HG03342 (cell line): ENCODE measurements around the gene LRFN2.

Experiments
- ATAC-seq: cut with Tn5 transposase; IDR thresholded peaks from one replicate; pipeline ENCODE4 v1.9.1; 2021; ENCODE audit warnings: mild to moderate bottlenecking, moderate library complexity; ENCODE audit not compliant: unreplicated experiment

Gene LRFN2

GRCh38 chr6:40520678-40521077, 66.5 kb downstream of the LRFN2 start:
- ATAC-seq = no peak

GRCh38 chr6:40520084-40520483, 67.1 kb downstream of the LRFN2 start:
- ATAC-seq = no peak

- ATAC-seq = no peak
These were observed 69.5 kb downstream of the LRFN2 start for GRCh38 chr6:40517654-40518053.

- no peak for ATAC-seq
These were observed 70.7 kb downstream of the LRFN2 start for GRCh38 chr6:40516429-40516828.

GRCh38 chr6:40512340-40512739, 74.8 kb downstream of the LRFN2 start:
- ATAC-seq = no peak

- ATAC-seq = no peak
These were observed 75.3 kb downstream of the LRFN2 start for GRCh38 chr6:40511884-40512283.

GRCh38 chr6:40510442-40510841, 76.7 kb downstream of the LRFN2 start:
- ATAC-seq = no peak

GRCh38 chr6:40509716-40510260, 77.4 kb downstream of the LRFN2 start:
- ATAC-seq = no peak

- ATAC-seq = no peak
These were observed 78.1 kb downstream of the LRFN2 start for GRCh38 chr6:40509086-40509485.

GRCh38 chr6:40506954-40507353, 80.2 kb downstream of the LRFN2 start:
- no peak for ATAC-seq

GRCh38 chr6:40505191-40505810, 81.9 kb downstream of the LRFN2 start:
- no peak for ATAC-seq

GRCh38 chr6:40504274-40504673, 82.9 kb downstream of the LRFN2 start:
- ATAC-seq = no peak

- ATAC-seq = no peak
These were observed 86.9 kb downstream of the LRFN2 start for GRCh38 chr6:40500227-40500626.

GRCh38 chr6:40499215-40499614, 87.9 kb downstream of the LRFN2 start:
- no peak for ATAC-seq

- no peak for ATAC-seq
These were observed 89.0 kb downstream of the LRFN2 start for GRCh38 chr6:40498148-40498547.

- no peak for ATAC-seq
These were observed 95.0 kb downstream of the LRFN2 start for GRCh38 chr6:40492187-40492586.

- ATAC-seq = no peak
These were observed 96.7 kb downstream of the LRFN2 start for GRCh38 chr6:40490508-40490907.

- ATAC-seq = no peak
These were observed 97.4 kb downstream of the LRFN2 start for GRCh38 chr6:40489798-40490197.

GRCh38 chr6:40486576-40486975, 100.6 kb downstream of the LRFN2 start:
- ATAC-seq = no peak

- ATAC-seq = no peak
These were observed 101.4 kb downstream of the LRFN2 start for GRCh38 chr6:40485795-40486194.

GRCh38 chr6:40485300-40485699, 101.9 kb downstream of the LRFN2 start:
- ATAC-seq = no peak

- ATAC-seq = no peak
These were observed 103.1 kb downstream of the LRFN2 start for GRCh38 chr6:40484066-40484465.

- ATAC-seq = no peak
These were observed 104.6 kb downstream of the LRFN2 start for GRCh38 chr6:40482532-40482931.
